ENCODE results near the gene SWT1.

SWT1 gene

GRCh38 chr1:185156854-185157598, at the start of gene SWT1, which contains the start of gene TRMT1L:
SWT1 (plus strand) TSS chr1:185157167; CDS start chr1:185160842, 3,675 bp downstream.
TRMT1L (minus strand) TSS chr1:185156953; CDS start chr1:185156712, 241 bp downstream.
- ChIA-PET POLR2A (interaction anchor here (0.5 to 1.3 kb wide), 3 partner anchors 160 to 764 kb away, joined by 4 to 5 read pairs (median 5); partner anchors contain the start of genes IVNS1ABP and NIBAN1), CTCF (interaction anchor here (1.2 to 6.8 kb wide), 6 partner anchors 11 to 524 kb away, joined by 3 to 66 read pairs (median 4); no protein-coding TSS in a partner anchor)
- DNase-seq (ENCODE audit: extremely low spot score), result peak; percentile 94
- no peak for TF ChIP-seq CTCF (IDR thresholded peaks at IDR 0.05; ENCODE audit: control extremely low read depth, extremely low read depth, low read depth, missing control alignments)

GRCh38 chr1:185108321-185108720, 48.6 kb upstream of the SWT1 start:
- TF ChIP-seq CTCF (IDR thresholded peaks at IDR 0.05; ENCODE audit: control extremely low read depth, extremely low read depth, low read depth, missing control alignments), result no peak
- ChIA-PET CTCF (no interaction called here), POLR2A (no interaction called here)
- no peak for DNase-seq (ENCODE audit: extremely low spot score)

- POLR2A ChIA-PET, result no interaction called here
- TF ChIP-seq CTCF (IDR thresholded peaks at IDR 0.05; ENCODE audit: control extremely low read depth, extremely low read depth, low read depth, missing control alignments), result no peak
- no peak for DNase-seq (ENCODE audit: extremely low spot score)
- CTCF ChIA-PET, result interaction anchor here (1.2 kb wide), 1 partner anchor 16 kb away, joined by 3 read pairs; no protein-coding TSS in a partner anchor
Observed at GRCh38 chr1:185110145-185110544, 46.8 kb upstream of the SWT1 start.

GRCh38 chr1:185111873-185112272, 45.1 kb upstream of the SWT1 start:
- DNase-seq (ENCODE audit: extremely low spot score), result no peak
- CTCF ChIA-PET, result interaction anchor here (0.9 kb wide), 1 partner anchor 45 kb away, joined by 3 read pairs; the partner anchor contains the start of genes SWT1 and TRMT1L

GRCh38 chr1:185112356-185112755, 44.6 kb upstream of the SWT1 start:
- CTCF ChIA-PET, result interaction anchor here (0.9 kb wide), 1 partner anchor 45 kb away, joined by 3 read pairs; the partner anchor contains the start of genes SWT1 and TRMT1L
- no peak for TF ChIP-seq CTCF (IDR thresholded peaks at IDR 0.05; ENCODE audit: control extremely low read depth, extremely low read depth, low read depth, missing control alignments)
- DNase-seq (ENCODE audit: extremely low spot score), result no peak
- POLR2A ChIA-PET, result no interaction called here

More at GRCh38 chr1:185111873-185112272, 45.1 kb upstream of the SWT1 start:
- TF ChIP-seq CTCF (IDR thresholded peaks at IDR 0.05; ENCODE audit: control extremely low read depth, extremely low read depth, low read depth, missing control alignments), result no peak
- POLR2A ChIA-PET, result no interaction called here

- POLR2A ChIA-PET, result no interaction called here
- no peak for TF ChIP-seq CTCF (IDR thresholded peaks at IDR 0.05; ENCODE audit: control extremely low read depth, extremely low read depth, low read depth, missing control alignments)
Observed at GRCh38 chr1:185129708-185130107, 27.3 kb upstream of the SWT1 start.

More at GRCh38 chr1:185129708-185130107, 27.3 kb upstream of the SWT1 start:
- CTCF ChIA-PET, result no interaction called here
- DNase-seq (ENCODE audit: extremely low spot score), result no peak
